HCT116 (cell line): ENCODE results near the gene TRIM24. TPM values are rescaled to one million over a fixed set of nuclear protein-coding genes. Genes with fewer than 3 reads are reported as not detected.

Experiments
- ATAC-seq: fragments of 200-7000 bp; cut with Tn5 transposase; 2 replicates; pipeline ENCODE4 v1.9.1; 2020; ENCODE audit warnings: mild to moderate bottlenecking, moderate library complexity
- BruUV-seq: library from RNA; stranded (reverse); fragments of 400-500 nt; replicated peaks from 2 replicates; lab custom pipeline; 2021; lab: Mats Ljungman, UMichigan
- CTCF ChIA-PET: fragments of 300-600 bp; sonication (Branson Sonifier 250); formaldehyde crosslinking; loops from one replicate; lab custom pipeline; 2021; ENCODE audit warnings: antibody characterized with exemption; lab: Charles Lee
- POLR2A ChIA-PET: fragments of 300-600, 350-600 bp; sonication (Branson Sonifier 250); formaldehyde crosslinking; loops from one replicate; lab custom pipeline; 2021; ENCODE audit warnings: antibody characterized with exemption; lab: Charles Lee
- RAD21 ChIA-PET, 2 experiments: fragments of 300-600 bp; sonication (Branson Sonifier 250); formaldehyde crosslinking; loops; one replicate each; lab custom pipeline; 2023; ENCODE audit warnings: low total read pairs in 2 of 2; ENCODE audit not compliant: uncharacterized antibody in 2 of 2, unreplicated experiment in 2 of 2, low non-redundant PET in 1 of 2; lab: Charles Lee
- DNase-seq: peaks from one replicate; pipeline ENCODE4 v3.0.0-alpha.2; 2010; ENCODE audit warnings: low read depth, low spot score
- H2AFZ ChIP-seq: fragments of 200-600 bp; shearing (Covaris generic), sonication (generic); 2 replicates; pipeline ENCODE4 v1.6.1; 2017; ENCODE audit warnings: low read depth, mixed run types, mixed read lengths, antibody characterized with exemption, low read length; ENCODE audit not compliant: poor library complexity, severe bottlenecking
- H3K27ac ChIP-seq: 2 replicates; pipeline ENCODE4 v1.5.1; 2012; ENCODE audit warnings: low read depth, low read length
- H3K27me3 ChIP-seq: fragments of 200-600 bp; sonication (generic); 2 replicates; pipeline ENCODE4 v1.6.1; 2016; ENCODE audit warnings: mixed run types, low read length, mixed read lengths; ENCODE audit not compliant: insufficient read depth
- H3K36me3 ChIP-seq, 2 experiments: fragments of 200-500 bp in 1 of 2; fragments of 200-600 bp in 1 of 2; sonication (Bioruptor generic) in 1 of 2; sonication (generic) in 1 of 2; 2 replicates each; pipeline versions ENCODE4 v1.5.1 to v1.6.1; 2014 to 2016; ENCODE audit warnings: low read length in 2 of 2, inconsistent platforms in 1 of 2, mixed read lengths in 1 of 2, mixed run types in 1 of 2; ENCODE audit not compliant: insufficient read depth in 2 of 2, control insufficient read depth in 1 of 2
- H3K4me1 ChIP-seq, 2 experiments: fragments of 200-600 bp in 1 of 2; sonication (generic) in 1 of 2; 2 replicates each; pipeline versions ENCODE4 v1.5.1 to v1.6.1; 2012 to 2017; ENCODE audit warnings: low read length in 2 of 2, inconsistent platforms in 1 of 2, mild to moderate bottlenecking in 1 of 2, mixed read lengths in 1 of 2, mixed run types in 1 of 2, moderate library complexity in 1 of 2; ENCODE audit not compliant: insufficient read depth in 2 of 2, control insufficient read depth in 1 of 2
- H3K4me2 ChIP-seq: fragments of 200-600 bp; sonication (generic); 2 replicates; pipeline ENCODE4 v1.6.1; 2017; ENCODE audit warnings: mixed run types, low read length, mixed read lengths
- H3K4me3 ChIP-seq, 2 experiments: fragments of 200-600 bp in 1 of 2; sonication (generic) in 1 of 2; replicated peaks in 1 of 2; 2 replicates each; pipeline ENCODE4 v1.5.1; 2011 to 2016; ENCODE audit warnings: low read length in 2 of 2, control low read depth in 1 of 2, low read depth in 1 of 2, mild to moderate bottlenecking in 1 of 2, mixed read lengths in 1 of 2, mixed run types in 1 of 2
- H3K79me2 ChIP-seq: fragments of 200-600 bp; sonication (generic); 2 replicates; pipeline ENCODE4 v1.6.1; 2017; ENCODE audit warnings: mild to moderate bottlenecking, mixed run types, low read length, moderate library complexity, mixed read lengths; ENCODE audit not compliant: insufficient read depth
- H3K9ac ChIP-seq: fragments of 200-600 bp; sonication (generic); 2 replicates; pipeline ENCODE4 v1.6.1; 2016; ENCODE audit warnings: low read length, mixed read lengths
- H3K9me2 ChIP-seq: fragments of 200-600 bp; sonication (generic), shearing (Covaris generic); 2 replicates; pipeline ENCODE4 v1.6.1; 2017; ENCODE audit warnings: mixed run types, mild to moderate bottlenecking, moderate library complexity; ENCODE audit not compliant: insufficient read depth
- H3K9me3 ChIP-seq, 2 experiments: fragments of 200-500 bp in 1 of 2; fragments of 200-600 bp in 1 of 2; sonication (Bioruptor generic) in 1 of 2; sonication (generic) in 1 of 2; 2 replicates each; pipeline ENCODE4 v1.6.1; 2014 to 2017; ENCODE audit warnings: low read length in 2 of 2, mixed read lengths in 2 of 2, inconsistent platforms in 1 of 2, low read depth in 1 of 2, mild to moderate bottlenecking in 1 of 2, mixed run types in 1 of 2, moderate library complexity in 1 of 2; ENCODE audit not compliant: control insufficient read depth in 1 of 2, insufficient read depth in 1 of 2
- H4K20me1 ChIP-seq: fragments of 200-600 bp; sonication (generic), shearing (Covaris generic); 2 replicates; pipeline ENCODE4 v1.6.1; 2017; ENCODE audit warnings: mixed run types, mild to moderate bottlenecking, moderate library complexity; ENCODE audit not compliant: insufficient read depth
- CEBPB ChIP-seq: IDR thresholded peaks from 2 replicates; pipeline ENCODE4 v1.6.1; 2012; ENCODE audit warnings: low read depth
- CTCF ChIP-seq, 3 experiments: fragments of 200-600 bp in 1 of 3; sonication (generic) in 1 of 3; IDR thresholded peaks in 2 of 3; conservative IDR thresholded peaks in 1 of 3; 2 replicates each; pipeline ENCODE4 v1.5.1; 2012 to 2017; ENCODE audit warnings: low read depth in 2 of 3, low read length in 2 of 3, antibody characterized with exemption in 1 of 3, borderline replicate concordance in 1 of 3, control low read depth in 1 of 3, mild to moderate bottlenecking in 1 of 3, mixed read lengths in 1 of 3, mixed run types in 1 of 3, moderate library complexity in 1 of 3; ENCODE audit not compliant: insufficient read depth in 1 of 3
- RAD21 ChIP-seq: IDR thresholded peaks from 2 replicates; pipeline ENCODE4 v1.6.1; 2012; ENCODE audit warnings: low read depth, mild to moderate bottlenecking
- REST ChIP-seq: IDR thresholded peaks from 2 replicates; pipeline ENCODE4 v1.6.1; 2012; ENCODE audit warnings: low read depth
- SRF ChIP-seq: IDR thresholded peaks from 2 replicates; pipeline ENCODE4 v1.6.1; 2012; ENCODE audit warnings: low read depth
- YY1 ChIP-seq: IDR thresholded peaks from 2 replicates; pipeline ENCODE4 v1.6.1; 2011; ENCODE audit warnings: low read length, low read depth, moderate library complexity, mild to moderate bottlenecking; ENCODE audit not compliant: insufficient replicate concordance; ENCODE audit errors: extremely low read depth
- intact Hi-C: fragments of 100-400 bp; cut with micrococcal nuclease; formaldehyde crosslinking; loops from 2 replicates; pipeline ENCODE4 v1.10.0; 2022
- total RNA-seq: library from RNA; stranded (reverse); gene quantifications from one replicate; pipeline ENCODE4 v1.2.1, GENCODE V29; 2021; ENCODE audit not compliant: unreplicated experiment
- TF ChIP-seq, protein P1 (sequence below): IDR thresholded peaks from 2 replicates; pipeline ENCODE4 v1.6.1; 2012

Gene TRIM24
- total RNA-seq, 1 experiment from 2014 or later: 12.8 TPM

GRCh38 chr7:138502023-138502767, 42.1 kb downstream of the TRIM24 start:
- H4K20me1 ChIP-seq: no peaks in the 10 kb centered on the region
- no peak for ATAC-seq
- BruUV-seq: no TSS peak

More at GRCh38 chr7:138502023-138502767, 42.1 kb downstream of the TRIM24 start:
- H2AFZ ChIP-seq: no peak overlapping the region
- CTCF ChIA-PET: no interaction called here
- no peaks in the 10 kb centered on the region; the same call in none of the 2 replicates for H3K79me2 ChIP-seq
- no peak overlapping the region for H3K27ac ChIP-seq
- H3K4me2 ChIP-seq: no peak overlapping the region
- no peaks in the 10 kb centered on the region for H3K9me2 ChIP-seq
- POLR2A ChIA-PET: no interaction called here
- RAD21 ChIA-PET: no interaction called here
- no peak for TF ChIP-seq RAD21
- no peak for TF ChIP-seq CTCF (IDR thresholded peaks at IDR 0.05 in 2 of 3, conservative IDR thresholded peaks at IDR 0.05 in 1 of 3; ENCODE audit: borderline replicate concordance in 1 of 3, insufficient read depth in 1 of 3, low read depth in 2 of 3, low read length in 2 of 3)
- no peak for TF ChIP-seq SRF
- TF ChIP-seq CEBPB: no peak
- TF ChIP-seq, protein P1, sequence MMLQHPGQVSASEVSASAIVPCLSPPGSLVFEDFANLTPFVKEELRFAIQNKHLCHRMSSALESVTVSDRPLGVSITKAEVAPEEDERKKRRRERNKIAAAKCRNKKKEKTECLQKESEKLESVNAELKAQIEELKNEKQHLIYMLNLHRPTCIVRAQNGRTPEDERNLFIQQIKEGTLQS: no peak
- no peak for TF ChIP-seq REST
- TF ChIP-seq YY1: no peak
- no peaks in the 10 kb centered on the region for H3K4me1 ChIP-seq
- no peaks in the 10 kb centered on the region for H3K9me3 ChIP-seq
- DNase-seq: no peak
- no peak overlapping the region for H3K9ac ChIP-seq
- H3K36me3 ChIP-seq: no peaks in the 10 kb centered on the region
- no peak overlapping the region for H3K4me3 ChIP-seq
- H3K27me3 ChIP-seq: no peaks in the 10 kb centered on the region
- intact Hi-C loops: no loop called here
